Measurements from ENCODE around the gene SLC39A3. TPM values are rescaled to one million over a fixed set of nuclear protein-coding genes. Genes with fewer than 3 reads are reported as not detected.

Gene SLC39A3
- total RNA-seq, 1 experiment from 2014 or later = 32.4 TPM

GRCh38 chr19:2726160-2726855 lies 13.5 kb downstream of the SLC39A3 start:
- Histone ChIP-seq H2AK5ac (ENCODE audit: insufficient read length, low read length) (no peak overlapping the region), H2BK12ac (ENCODE audit: insufficient read length, low read depth, low read length) (no peak overlapping the region), H3T11ph (ENCODE audit: low read length) (no peak overlapping the region), H4K91ac (ENCODE audit: insufficient read length, low read depth, low read length) (no peak overlapping the region), H3K4me1 (ENCODE audit: insufficient read depth, low read length) (no peaks in the 10 kb centered on the region; the same call in 1 of the 2 replicates), H3K4ac (ENCODE audit: low read depth, low read length) (no peak overlapping the region), H3K4me2 (ENCODE audit: insufficient read depth, insufficient read length, low read length) (no peak overlapping the region), H3K23me2 (ENCODE audit: insufficient read length, low read depth, low read length, poor library complexity, severe bottlenecking) (no peaks in the 10 kb centered on the region), H3K27me3 (ENCODE audit: insufficient read depth, low read length) (no peaks in the 10 kb centered on the region), H3K23ac (ENCODE audit: insufficient read length, low read depth, low read length) (no peak overlapping the region), H3K79me1 (ENCODE audit: insufficient read depth, low read depth, low read length, poor library complexity, severe bottlenecking) (no peaks in the 10 kb centered on the region), H4K5ac (ENCODE audit: insufficient read length, low read depth, low read length) (no peak overlapping the region), H3K27ac (ENCODE audit: insufficient read length, low read depth, low read length) (no peak overlapping the region), H3K56ac (ENCODE audit: insufficient read length, low read depth, low read length) (no peak overlapping the region), H3K9ac (ENCODE audit: extremely low read depth, insufficient read length, low read length) (no peak overlapping the region), H2BK120ac (ENCODE audit: low read depth, low read length, poor library complexity, severe bottlenecking) (no peak overlapping the region), H3K79me2 (ENCODE audit: insufficient read depth, low read length) (no peaks in the 10 kb centered on the region), H3K9me3 (ENCODE audit: control insufficient read depth, low read depth, low read length) (no peaks in the 10 kb centered on the region), H3K14ac (ENCODE audit: insufficient read depth, low read length) (no peak overlapping the region; the same call in 1 of the 2 replicates), H4K20me1 (ENCODE audit: control insufficient read depth, insufficient read depth, insufficient read length) (peaks cover 3% of the 10 kb centered on the region), H4K8ac (replicated peaks; ENCODE audit: insufficient read length, low read depth, low read length) (no peak overlapping the region), H2BK15ac (ENCODE audit: low read depth, low read length) (no peak overlapping the region), H2BK5ac (ENCODE audit: insufficient read length, low read length) (no peak overlapping the region), H2BK20ac (ENCODE audit: low read depth, low read length, poor library complexity, severe bottlenecking) (no peak overlapping the region), H2AFZ (ENCODE audit: low read length) (no peak overlapping the region), H3K18ac (ENCODE audit: insufficient read length, low read depth, low read length) (no peak overlapping the region)
- Mint-ChIP-seq H3K36me3 (ENCODE audit: insufficient read depth in 1 of 3, low read depth in 3 of 3) (no peaks in the 10 kb centered on the region), H3K27me3 (ENCODE audit: low read depth) (peaks cover 54% of the 10 kb centered on the region), H3K9me3 (no peaks in the 10 kb centered on the region), H3K4me3 (no peak overlapping the region), H3K27ac (no peak overlapping the region), H3K4me1 (peaks cover 3 to 14% of the 10 kb centered on the region in 2 experiments)
- TF ChIP-seq CTCF (conservative IDR thresholded peaks at IDR 0.05) = no peak
- no peak for DNase-seq
- no CpG with 5 or more reads among the region's 15 CpGs for WGBS (ENCODE audit: extremely low coverage, insufficient read length, low lambda C conversion rate)
